ENCODE data around the gene KRT17.
"Not testable (repeated sequence)": the region's sequence is repeated elsewhere in the genome, so short reads cannot be mapped to it uniquely, and the experiment has no call there.

GRCh38 chr17:41621435-41621817, 2.9 kb downstream of the KRT17 start:
- not testable (repeated sequence) for TF ChIP-seq CTCF (optimal IDR thresholded peaks at IDR 0.05 in 1 of 3, IDR thresholded peaks at IDR 0.05 in 1 of 3, conservative IDR thresholded peaks at IDR 0.05 in 1 of 3; ENCODE audit: extremely low read depth in 1 of 3, insufficient read depth in 2 of 3, low read length in 3 of 3); EZH2 (IDR thresholded peaks at IDR 0.05; ENCODE audit: low read length)

All from keratinocyte (primary cell).